Keratinocyte (primary cell): Measurements from ENCODE around the gene HPX. TPM values are rescaled to one million over a fixed set of nuclear protein-coding genes. Genes with fewer than 3 reads are reported as not detected.

Experiments
- DNase-seq: peaks from one replicate; pipeline ENCODE4 v3.0.0-alpha.2; 2011; ENCODE audit warnings: low read depth, missing footprints, low spot score
- FAIRE-seq: peaks from 2 replicates; lab custom pipeline; 2011; peaks lifted over from hg19 to GRCh38; lab: Jason Lieb, UNC
- H2AFZ ChIP-seq: 2 replicates; pipeline ENCODE4 v1.6.0; 2012; ENCODE audit warnings: low read length, control low read depth, inconsistent platforms; ENCODE audit not compliant: control insufficient read depth
- H3K27ac ChIP-seq: 2 replicates; pipeline ENCODE4 v1.5.1; 2011; ENCODE audit warnings: low read length; ENCODE audit not compliant: control insufficient read depth, insufficient read depth
- H3K27me3 ChIP-seq: 3 replicates; pipeline ENCODE4 v1.6.0; 2011; ENCODE audit warnings: low read length; ENCODE audit not compliant: control insufficient read depth, insufficient read depth; ENCODE audit errors: extremely low read depth
- H3K36me3 ChIP-seq, 2 experiments: 2 replicates in 1 of 2; 3 replicates in 1 of 2; pipeline ENCODE4 v1.5.1; 2011; ENCODE audit warnings: low read length in 2 of 2, mild to moderate bottlenecking in 1 of 2; ENCODE audit not compliant: control insufficient read depth in 2 of 2, insufficient read depth in 2 of 2; ENCODE audit errors: extremely low read depth in 1 of 2
- H3K4me1 ChIP-seq: 3 replicates; pipeline ENCODE4 v1.5.1; 2011; ENCODE audit warnings: low read length; ENCODE audit not compliant: control insufficient read depth, insufficient read depth; ENCODE audit errors: extremely low read depth
- H3K4me2 ChIP-seq: 3 replicates; pipeline ENCODE4 v1.6.0; 2011; ENCODE audit warnings: low read depth, low read length; ENCODE audit not compliant: control insufficient read depth, insufficient read depth; ENCODE audit errors: extremely low read depth
- H3K4me3 ChIP-seq, 3 experiments: fragments of 200-600 bp in 1 of 3; sonication (generic) in 1 of 3; 2 replicates in 2 of 3; 3 replicates in 1 of 3; pipeline ENCODE4 v1.5.1; 2011 to 2016; ENCODE audit warnings: low read length in 3 of 3, mild to moderate bottlenecking in 3 of 3, control low read depth in 2 of 3, inconsistent platforms in 1 of 3, low read depth in 1 of 3, mixed read lengths in 1 of 3, mixed run types in 1 of 3, moderate library complexity in 1 of 3; ENCODE audit not compliant: control insufficient read depth in 2 of 3, insufficient read depth in 2 of 3; ENCODE audit errors: extremely low read depth in 1 of 3
- H3K79me2 ChIP-seq: 2 replicates; pipeline ENCODE4 v1.6.0; 2012; ENCODE audit warnings: low read length; ENCODE audit not compliant: control insufficient read depth, insufficient read depth
- H3K9ac ChIP-seq: 3 replicates; pipeline ENCODE4 v1.6.0; 2011; ENCODE audit warnings: low read length; ENCODE audit not compliant: control insufficient read depth, insufficient read depth; ENCODE audit errors: extremely low read depth
- H3K9me1 ChIP-seq: 3 replicates; pipeline ENCODE4 v1.6.0; 2011; ENCODE audit warnings: low read length; ENCODE audit not compliant: control insufficient read depth, insufficient read depth; ENCODE audit errors: extremely low read depth
- H3K9me3 ChIP-seq: 2 replicates; pipeline ENCODE4 v1.5.1; 2012; ENCODE audit warnings: low read depth, low read length; ENCODE audit not compliant: control insufficient read depth
- H4K20me1 ChIP-seq: 3 replicates; pipeline ENCODE4 v1.6.0; 2011; ENCODE audit warnings: low read length; ENCODE audit not compliant: control insufficient read depth, insufficient read depth; ENCODE audit errors: extremely low read depth
- EZH2 ChIP-seq: IDR thresholded peaks from one replicate; pipeline ENCODE4 v1.6.1; 2012; ENCODE audit warnings: inconsistent platforms, mild to moderate bottlenecking, low read length, moderate library complexity
- dilution Hi-C: fragments of 300-500 bp; cut with MboI; formaldehyde crosslinking; loops from one replicate; pipeline ENCODE4 v1.7.0; 2020; ENCODE audit warnings: low sequenced_read_pairs; ENCODE audit not compliant: extremely low pct_ligation_motif_present
- polyA plus RNA-seq, 5 experiments: library from polyadenylated mRNA; depleted of rRNA in 3 of 5; stranded (reverse) in 3 of 5; stranded (forward) in 1 of 5; unstranded in 1 of 5; fragments of >200 nt; gene quantifications; 1 replicate in 1 of 5; 2 replicates in 3 of 5; 3 replicates in 1 of 5; pipeline versions ENCODE4 v1.2.1 to v1.2.3, GENCODE V29; 2011 to 2012; ENCODE audit warnings: missing spikeins in 2 of 5, low read depth in 1 of 5, low replicate concordance in 1 of 5
- TF ChIP-seq, protein P1 (sequence below), 3 experiments: IDR thresholded peaks in 1 of 3; conservative IDR thresholded peaks in 1 of 3; optimal IDR thresholded peaks in 1 of 3; 2 replicates in 2 of 3; 3 replicates in 1 of 3; pipeline versions ENCODE3 to v1.5.1; 2011; ENCODE audit warnings: low read length in 3 of 3, mild to moderate bottlenecking in 3 of 3, moderate library complexity in 2 of 3, control low read depth in 1 of 3, inconsistent platforms in 1 of 3; ENCODE audit not compliant: insufficient read depth in 2 of 3; ENCODE audit errors: extremely low read depth in 1 of 3

HPX gene
- polyA plus RNA-seq, 1 donor (not counting 4 experiments of a cell fraction or from before 2014, with no cell fraction given) = 0.76 TPM

DNA sequence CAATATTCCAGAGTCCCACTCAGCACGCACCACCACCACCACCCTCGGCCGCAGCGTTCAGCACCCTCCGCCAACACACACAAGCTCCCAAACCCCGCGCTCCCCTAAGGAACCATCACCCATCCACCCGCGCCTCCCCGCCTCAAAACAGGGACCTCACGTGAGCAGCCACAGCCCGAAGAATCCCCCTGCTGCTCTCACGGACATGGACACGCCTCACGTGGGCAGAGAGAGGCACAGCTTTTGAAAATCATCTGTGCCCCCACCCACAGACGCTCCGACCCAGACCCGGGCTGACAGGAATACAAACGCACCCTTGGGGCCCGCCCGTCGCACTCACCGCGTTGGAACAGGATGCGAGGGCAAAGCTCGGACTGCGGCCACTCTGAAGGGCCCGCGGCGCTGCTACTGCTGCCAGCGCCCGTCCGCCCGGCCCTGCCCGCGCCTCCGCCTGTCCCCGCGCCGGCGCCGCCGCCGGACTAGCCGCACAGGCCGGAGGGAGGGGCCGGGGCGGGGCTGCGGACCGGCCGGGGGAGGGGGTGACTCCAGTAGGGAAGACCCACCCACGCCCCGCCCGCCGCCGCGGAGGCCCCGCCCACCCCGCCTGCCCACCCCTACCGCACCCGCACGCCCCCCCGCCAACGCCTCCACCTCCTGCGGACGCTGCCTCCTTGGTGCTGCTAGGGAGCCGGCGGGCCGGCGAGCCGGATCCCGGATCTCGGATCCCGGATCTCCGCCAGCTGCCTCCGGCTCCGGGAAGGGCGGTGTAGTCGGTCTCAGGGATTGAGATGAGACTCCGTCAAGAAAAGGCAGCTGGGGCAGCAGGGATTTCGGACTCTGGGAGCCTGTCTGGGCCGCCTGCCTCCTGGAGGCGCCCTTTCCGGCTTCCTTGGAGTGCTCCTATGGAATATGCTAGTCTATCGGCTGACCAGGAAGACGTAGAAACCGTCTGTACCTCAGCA, 32.9 kb upstream of the HPX start, which contains the start of gene TRIM3:
TRIM3 (minus strand) TSS at position 491 of the 962 bp plus-strand sequence. CDS start 8,246 bp downstream, outside the sequence.
- peak within 1 kb of the TSS; percentile 93 for H2AFZ ChIP-seq
- H4K20me1 ChIP-seq = no peaks in the 10 kb centered on the region
- no peaks in the 10 kb centered on the region for H3K9me3 ChIP-seq
- dilution Hi-C loops = no loop called here
- peaks cover 20% of the 10 kb centered on the region for H3K4me1 ChIP-seq
- H3K9me1 ChIP-seq = no peaks in the 10 kb centered on the region
- FAIRE-seq = no peak
- H3K27me3 ChIP-seq = no peaks in the 10 kb centered on the region
- H3K36me3 ChIP-seq = peaks cover 21 to 22% of the 10 kb centered on the region in 2 experiments
- H3K27ac ChIP-seq = peak within 1 kb of the TSS; percentile 78
- H3K79me2 ChIP-seq = peaks cover 9% of the 10 kb centered on the region
- H3K4me2 ChIP-seq = peak within 1 kb of the TSS; percentile 94
- no peak for TF ChIP-seq EZH2
- TF ChIP-seq, protein P1, sequence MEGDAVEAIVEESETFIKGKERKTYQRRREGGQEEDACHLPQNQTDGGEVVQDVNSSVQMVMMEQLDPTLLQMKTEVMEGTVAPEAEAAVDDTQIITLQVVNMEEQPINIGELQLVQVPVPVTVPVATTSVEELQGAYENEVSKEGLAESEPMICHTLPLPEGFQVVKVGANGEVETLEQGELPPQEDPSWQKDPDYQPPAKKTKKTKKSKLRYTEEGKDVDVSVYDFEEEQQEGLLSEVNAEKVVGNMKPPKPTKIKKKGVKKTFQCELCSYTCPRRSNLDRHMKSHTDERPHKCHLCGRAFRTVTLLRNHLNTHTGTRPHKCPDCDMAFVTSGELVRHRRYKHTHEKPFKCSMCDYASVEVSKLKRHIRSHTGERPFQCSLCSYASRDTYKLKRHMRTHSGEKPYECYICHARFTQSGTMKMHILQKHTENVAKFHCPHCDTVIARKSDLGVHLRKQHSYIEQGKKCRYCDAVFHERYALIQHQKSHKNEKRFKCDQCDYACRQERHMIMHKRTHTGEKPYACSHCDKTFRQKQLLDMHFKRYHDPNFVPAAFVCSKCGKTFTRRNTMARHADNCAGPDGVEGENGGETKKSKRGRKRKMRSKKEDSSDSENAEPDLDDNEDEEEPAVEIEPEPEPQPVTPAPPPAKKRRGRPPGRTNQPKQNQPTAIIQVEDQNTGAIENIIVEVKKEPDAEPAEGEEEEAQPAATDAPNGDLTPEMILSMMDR (optimal IDR thresholded peaks at IDR 0.05 in 1 of 3, IDR thresholded peaks at IDR 0.05 in 1 of 3, conservative IDR thresholded peaks at IDR 0.05 in 1 of 3; ENCODE audit: extremely low read depth in 1 of 3, insufficient read depth in 2 of 3, low read length in 3 of 3) = peak; percentile 31 to 42 (median 41)
- H3K4me3 ChIP-seq = peak within 1 kb of the TSS; percentile 72 to 84 (median 84)
- peak within 1 kb of the TSS; percentile 80 for H3K9ac ChIP-seq
- peak; percentile 30 for DNase-seq

DNA sequence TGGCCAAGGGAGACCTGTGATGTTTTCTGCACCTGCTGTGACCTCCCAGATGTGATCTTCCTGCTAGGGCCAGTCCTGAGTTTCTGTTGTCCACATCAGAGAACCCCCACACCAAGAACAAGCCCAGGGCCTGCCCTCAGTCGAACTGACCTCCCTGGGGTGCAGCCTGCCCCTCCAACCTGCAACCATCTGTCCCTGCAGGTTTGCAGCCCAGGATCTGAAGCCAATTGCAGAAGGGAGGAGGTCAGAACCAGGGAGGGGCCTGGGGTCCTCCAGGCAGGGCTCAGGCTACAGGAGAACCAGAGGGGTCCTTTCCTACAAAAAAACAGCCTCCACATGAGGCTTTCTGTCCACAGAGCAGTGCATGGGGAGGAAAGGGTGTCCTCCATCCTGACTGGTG, 32.1 kb upstream of the HPX start:
- Histone ChIP-seq H3K4me1 (peaks cover 20% of the 10 kb centered on the region), H3K9me1 (no peaks in the 10 kb centered on the region), H3K36me3 (peaks cover 15% of the 10 kb centered on the region in 2 experiments), H3K27ac (no peak overlapping the region), H4K20me1 (no peaks in the 10 kb centered on the region), H3K4me2 (peak overlapping the region; percentile 71), H3K9ac (no peak overlapping the region), H3K4me3 (peak overlapping the region; percentile 15 to 84 (median 72)), H2AFZ (no peak overlapping the region), H3K79me2 (peaks cover 6% of the 10 kb centered on the region), H3K27me3 (no peaks in the 10 kb centered on the region), H3K9me3 (no peaks in the 10 kb centered on the region)
- DNase-seq (no peak), FAIRE-seq (no peak)
- dilution Hi-C loops = no loop called here
- TF ChIP-seq, protein P1 (optimal IDR thresholded peaks at IDR 0.05 in 1 of 3, IDR thresholded peaks at IDR 0.05 in 1 of 3, conservative IDR thresholded peaks at IDR 0.05 in 1 of 3; ENCODE audit: extremely low read depth in 1 of 3, insufficient read depth in 2 of 3, low read length in 3 of 3) = no peak
- no peak for TF ChIP-seq EZH2
